Stomach (tissue), 9 donors: ENCODE results near the gene RSPO1. TPM values are rescaled to one million over a fixed set of nuclear protein-coding genes. Genes with fewer than 3 reads are reported as not detected.
"Not testable (repeated sequence)": the region's sequence is repeated elsewhere in the genome, so short reads cannot be mapped to it uniquely, and the experiment has no call there.

Source experiments
- DNase-seq, 2 donors: peaks; one replicate each; pipeline versions ENCODE4 v3.0.0 to v3.0.0-alpha.2; 2013 to 2019
- H3K27ac ChIP-seq, 5 donors: fragments of 200-600 bp in 4 of 5; sonication (generic) in 4 of 5; one replicate each; pipeline ENCODE4 v1.5.1; 2013 to 2019; ENCODE audit warnings: mild to moderate bottlenecking in 1 of 5, moderate library complexity in 1 of 5
- H3K27me3 ChIP-seq, 3 donors: fragments of 200-600 bp; sonication (generic); one replicate each; pipeline ENCODE4 v1.5.1; 2017 to 2019; ENCODE audit warnings: mixed run types in 1 of 3
- H3K36me3 ChIP-seq, 4 donors: fragments of 200-600 bp; sonication (generic); 1 replicate in 3 of 4; 2 replicates in 1 of 4; pipeline ENCODE4 v1.5.1; 2016 to 2019
- H3K4me1 ChIP-seq, 4 donors: fragments of 200-600 bp; sonication (generic); one replicate each; pipeline ENCODE4 v1.5.1; 2016 to 2019
- H3K4me3 ChIP-seq, 4 donors: fragments of 200-600 bp; sonication (generic) in 3 of 4; one replicate each; pipeline ENCODE4 v1.5.1; 2016 to 2019; ENCODE audit warnings: mild to moderate bottlenecking in 1 of 4
- H3K9me3 ChIP-seq, 4 donors: fragments of 200-600 bp; sonication (generic); one replicate each; pipeline ENCODE4 v1.5.1; 2016 to 2019
- EP300 ChIP-seq: sonication (generic); formaldehyde crosslinking; IDR thresholded peaks from one replicate; pipeline ENCODE4 v1.6.1; 2017; ENCODE audit warnings: antibody characterized with exemption
- POLR2A ChIP-seq, 4 donors: fragments of 450-650 bp; IDR thresholded peaks; one replicate each; pipeline ENCODE4 v1.6.1; 2016; ENCODE audit warnings: antibody characterized with exemption in 4 of 4, control low read depth in 2 of 4, mild to moderate bottlenecking in 1 of 4, moderate library complexity in 1 of 4
- POLR2AphosphoS5 ChIP-seq, 3 donors: sonication (generic); formaldehyde crosslinking; IDR thresholded peaks; one replicate each; pipeline ENCODE4 v1.6.1; 2016; ENCODE audit warnings: antibody characterized with exemption in 3 of 3
- WGBS, 5 donors: extraction: QIAGEN DNeasy Blood & Tissue Kit in 3 of 5; methylation state at CpG; one replicate each; pipeline versions ENCODE4 v1.1.5 to v1.1.7; 2013 to 2018; 5-methylcytosine and 5-hydroxymethylcytosine counted together
- intact Hi-C: fragments of 100-400 bp; cut with DNase I; formaldehyde crosslinking; loops from one replicate; pipeline ENCODE4 v1.15.1; 2023; ENCODE audit warnings: low total_unique reads
- polyA plus RNA-seq, 3 donors: library from polyadenylated mRNA; stranded (reverse); fragments of 200-250 nt; gene quantifications; one replicate each; pipeline ENCODE4 v1.2.3, GENCODE V29; 2013
- total RNA-seq, 5 donors: library from RNA; depleted of rRNA; stranded (reverse); fragments of >200 nt; gene quantifications; one replicate each; pipeline versions ENCODE4 v1.1.0 to v1.2.3, GENCODE V29; 2014 to 2016
- TF ChIP-seq, protein P1 (sequence below), 7 experiments: fragments of 450-650 bp in 4 of 7; fragments of 200-600 bp in 3 of 7; sonication (generic) in 3 of 7; IDR thresholded peaks; one replicate each; pipeline ENCODE4 v1.5.1; 2016 to 2019; ENCODE audit warnings: antibody characterized with exemption in 7 of 7, control low read depth in 2 of 7, mild to moderate bottlenecking in 1 of 7
- donor health status: healthy with polysubstance abuse.
- donor health status: Bipolar disorder and iron deficiency.
- donor health status: healthy.

The RSPO1 gene
- total and polyA plus RNA-seq, 8 donors, result 0.50 to 5.8 (median 1.4) TPM

DNA sequence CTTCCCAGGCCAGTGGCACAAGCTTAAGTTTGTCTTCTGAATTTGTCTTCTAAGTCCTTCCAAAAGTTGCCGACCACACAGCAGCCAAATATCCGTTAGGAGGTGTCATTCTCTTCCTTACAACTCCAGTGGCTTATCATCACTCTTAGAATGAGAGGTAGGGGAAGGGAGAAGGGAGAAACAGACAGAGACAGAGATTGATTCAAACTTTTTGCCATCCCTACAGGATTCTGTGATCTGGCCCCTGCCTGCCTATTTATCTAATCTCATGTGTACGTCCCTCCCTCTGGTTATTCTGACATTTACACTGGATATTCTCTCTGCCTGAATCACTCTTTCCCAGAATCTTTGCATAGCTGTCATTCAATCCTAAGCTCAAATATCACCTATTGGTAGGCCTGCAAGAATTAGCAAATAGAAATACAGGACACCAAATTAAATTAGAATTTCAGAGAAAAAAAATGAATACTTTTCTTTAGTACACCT lies 38.5 kb downstream of the RSPO1 start:
- intact Hi-C loops, result no loop called here
- WGBS, 5 donors, result 0 to 4% (median 2%) methylated on average over 3 of the region's 3 CpGs
- Histone ChIP-seq H3K4me3 (peak overlapping the region; percentile 61 to 94 (median 84)), H3K27me3 (peaks cover 0 to 11% (median 4%) of the 10 kb centered on the region in 3 donors), H3K4me1 (peaks cover 20 to 31% (median 24%) of the 10 kb centered on the region in 4 donors), H3K9me3 (no peaks in the 10 kb centered on the region), H3K36me3 (peaks cover 10 to 24% (median 22%) of the 10 kb centered on the region in 4 donors), H3K27ac (peak overlapping the region in 4 of 5 donors; percentile 84 to 91 (median 85))
- no peak for DNase-seq
- TF ChIP-seq, protein P1, sequence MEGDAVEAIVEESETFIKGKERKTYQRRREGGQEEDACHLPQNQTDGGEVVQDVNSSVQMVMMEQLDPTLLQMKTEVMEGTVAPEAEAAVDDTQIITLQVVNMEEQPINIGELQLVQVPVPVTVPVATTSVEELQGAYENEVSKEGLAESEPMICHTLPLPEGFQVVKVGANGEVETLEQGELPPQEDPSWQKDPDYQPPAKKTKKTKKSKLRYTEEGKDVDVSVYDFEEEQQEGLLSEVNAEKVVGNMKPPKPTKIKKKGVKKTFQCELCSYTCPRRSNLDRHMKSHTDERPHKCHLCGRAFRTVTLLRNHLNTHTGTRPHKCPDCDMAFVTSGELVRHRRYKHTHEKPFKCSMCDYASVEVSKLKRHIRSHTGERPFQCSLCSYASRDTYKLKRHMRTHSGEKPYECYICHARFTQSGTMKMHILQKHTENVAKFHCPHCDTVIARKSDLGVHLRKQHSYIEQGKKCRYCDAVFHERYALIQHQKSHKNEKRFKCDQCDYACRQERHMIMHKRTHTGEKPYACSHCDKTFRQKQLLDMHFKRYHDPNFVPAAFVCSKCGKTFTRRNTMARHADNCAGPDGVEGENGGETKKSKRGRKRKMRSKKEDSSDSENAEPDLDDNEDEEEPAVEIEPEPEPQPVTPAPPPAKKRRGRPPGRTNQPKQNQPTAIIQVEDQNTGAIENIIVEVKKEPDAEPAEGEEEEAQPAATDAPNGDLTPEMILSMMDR (IDR thresholded peaks at IDR 0.05), result no peak

DNA sequence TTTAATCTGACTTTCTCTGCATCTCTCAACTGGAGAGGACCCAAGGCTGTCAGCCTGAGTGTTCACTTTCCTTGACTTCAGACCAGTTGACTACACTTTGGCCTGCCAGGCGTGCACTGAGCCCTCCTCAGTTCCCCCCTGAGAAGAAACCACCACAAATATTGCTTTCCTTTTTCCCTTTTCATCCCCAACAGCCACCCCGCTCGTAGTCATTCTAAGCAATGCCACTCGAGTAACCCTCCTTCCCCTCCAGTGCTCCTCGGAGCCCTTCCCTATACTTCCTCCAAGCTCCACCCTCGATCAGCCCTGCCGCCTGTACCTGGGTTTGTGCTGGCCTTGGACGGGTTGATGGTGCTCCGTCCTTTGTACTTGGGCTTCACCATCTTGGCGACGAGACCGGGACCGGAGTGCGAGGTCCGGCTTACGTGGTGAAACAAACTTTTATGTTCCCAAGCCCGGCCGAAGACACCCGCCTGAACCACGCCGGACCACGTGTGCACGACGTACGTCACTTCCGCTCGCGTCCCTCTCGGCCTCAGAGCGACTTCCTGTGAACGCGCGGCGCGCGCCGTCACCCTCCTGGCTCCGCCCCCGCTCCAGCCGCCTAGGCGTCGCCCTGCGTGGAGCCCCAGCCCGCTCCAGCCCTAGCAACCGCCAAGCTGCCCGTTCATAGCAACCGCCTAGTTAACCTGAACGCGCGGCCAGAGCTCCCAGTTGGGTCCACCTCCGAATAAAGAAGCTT lies 39.1 kb downstream of the RSPO1 start, which contains the start of gene GNL2:
Gene GNL2 (minus strand): TSS at position 498 of the 742 bp plus-strand sequence. CDS start 115 bp downstream, at position 383.
- Histone ChIP-seq H3K4me3 (peak within 1 kb of the TSS; percentile 61 to 94 (median 84)), H3K4me1 (peaks cover 20 to 31% (median 24%) of the 10 kb centered on the region in 4 donors), H3K36me3 (peaks cover 16 to 31% (median 28%) of the 10 kb centered on the region in 4 donors), H3K27me3 (peaks cover 0 to 6% (median 4%) of the 10 kb centered on the region in 3 donors), H3K9me3 (no peaks in the 10 kb centered on the region), H3K27ac (peak within 1 kb of the TSS; percentile 79 to 91 (median 85))
- peak; percentile 99 for DNase-seq
- WGBS, 5 donors, result 0 to 1% (median 1%) methylated on average over 47 to 51 of the region's 51 CpGs
- intact Hi-C loops, result no loop called here
- TF ChIP-seq EP300 (no peak), POLR2AphosphoS5 (IDR thresholded peaks at IDR 0.05) (peak; percentile 68 to 98 (median 87)), POLR2A (IDR thresholded peaks at IDR 0.05) (peak in 1 of 4 donors; percentile 33)
- TF ChIP-seq, protein P1 (IDR thresholded peaks at IDR 0.05), result no peak

GRCh38 chr1:37593726-37594125 lies 41.0 kb downstream of the RSPO1 start:
- H3K9me3 ChIP-seq, result no peaks in the 10 kb centered on the region
- H3K27me3 ChIP-seq, result no peaks in the 10 kb centered on the region
- H3K27ac ChIP-seq, result no peak overlapping the region
- intact Hi-C loops, result no loop called here
- peaks cover 31 to 49% (median 47%) of the 10 kb centered on the region in 4 donors for H3K36me3 ChIP-seq
- peaks cover 20 to 31% (median 24%) of the 10 kb centered on the region in 4 donors for H3K4me1 ChIP-seq
- no peak overlapping the region for H3K4me3 ChIP-seq
- TF ChIP-seq EP300 (no peak), POLR2AphosphoS5 (IDR thresholded peaks at IDR 0.05) (no peak), POLR2A (IDR thresholded peaks at IDR 0.05) (no peak)
- TF ChIP-seq, protein P1 (IDR thresholded peaks at IDR 0.05), result no peak
- WGBS, 5 donors, result 91 to 95% (median 93%) methylated on average over 6 of the region's 6 CpGs
- DNase-seq, result no peak

- Histone ChIP-seq H3K27ac (no peak overlapping the region), H3K4me1 (peaks cover under 1 to 10% (median 5%) of the 10 kb centered on the region in 4 donors), H3K9me3 (no peaks in the 10 kb centered on the region), H3K27me3 (no peaks in the 10 kb centered on the region), H3K4me3 (no peak overlapping the region), H3K36me3 (peaks cover 51 to 97% (median 95%) of the 10 kb centered on the region in 4 donors)
- DNase-seq, result no peak
- 88 to 94% (median 89%) methylated on average over 2 of the region's 2 CpGs for WGBS, 5 donors
- intact Hi-C loops, result no loop called here
- TF ChIP-seq, protein P1 (IDR thresholded peaks at IDR 0.05), result no peak
- no peak for TF ChIP-seq POLR2A (IDR thresholded peaks at IDR 0.05)
- no peak for TF ChIP-seq POLR2AphosphoS5 (IDR thresholded peaks at IDR 0.05)
- TF ChIP-seq EP300, result no peak
Observed at GRCh38 chr1:37588939-37589338, 45.8 kb downstream of the RSPO1 start.

DNA sequence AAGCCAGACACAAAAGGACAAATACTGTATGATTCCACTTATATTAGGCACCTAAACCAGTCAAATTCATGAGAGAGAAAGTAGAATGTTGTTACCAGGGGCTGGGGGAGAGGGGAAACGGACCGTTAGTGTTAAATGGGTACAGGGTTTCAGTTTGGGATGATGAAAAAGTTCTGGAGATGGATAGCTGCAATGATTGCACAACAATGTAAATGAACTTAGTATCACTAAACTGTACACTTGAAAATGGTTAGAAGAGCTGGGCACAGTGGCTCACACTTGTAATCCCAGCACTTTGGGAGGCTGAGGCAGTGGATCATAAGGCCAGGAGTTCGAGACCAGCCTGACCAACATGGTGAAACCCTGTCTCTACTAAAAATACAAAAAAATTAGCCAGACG lies 50.1 kb downstream of the RSPO1 start:
- H3K9me3 ChIP-seq, DNase-seq, H3K27ac ChIP-seq, H3K4me1 ChIP-seq, H3K4me3 ChIP-seq, intact Hi-C loops, H3K27me3 ChIP-seq: not testable (repeated sequence)
- H3K36me3 ChIP-seq, result peaks cover 60 to 100% (median 100%) of the 10 kb centered on the region in 4 donors
- WGBS, 5 donors, result 91 to 96% (median 94%) methylated on average over 4 of the region's 4 CpGs
